Measurements from ENCODE around the gene CCDC60.

DNA sequence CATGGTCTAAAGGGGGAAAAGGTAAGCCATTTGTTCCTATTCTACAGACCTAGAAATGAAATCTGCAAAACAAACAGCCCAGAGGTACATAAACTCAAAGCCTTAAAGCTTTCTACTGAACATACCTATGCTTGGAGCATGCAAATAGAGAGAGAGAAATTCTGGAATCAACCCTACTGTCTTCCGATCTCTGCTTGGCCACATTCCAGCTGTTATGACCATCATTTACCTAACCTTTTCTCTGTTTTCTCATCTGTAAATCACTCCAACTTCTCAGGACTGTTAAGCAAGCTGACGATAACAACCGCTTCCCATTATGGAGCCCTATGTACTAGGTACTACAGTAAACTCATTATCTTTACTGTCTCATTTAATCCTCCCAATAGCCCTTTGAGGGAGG lies 126.3 kb downstream of the CCDC60 start:
- TF ChIP-seq, protein P1, sequence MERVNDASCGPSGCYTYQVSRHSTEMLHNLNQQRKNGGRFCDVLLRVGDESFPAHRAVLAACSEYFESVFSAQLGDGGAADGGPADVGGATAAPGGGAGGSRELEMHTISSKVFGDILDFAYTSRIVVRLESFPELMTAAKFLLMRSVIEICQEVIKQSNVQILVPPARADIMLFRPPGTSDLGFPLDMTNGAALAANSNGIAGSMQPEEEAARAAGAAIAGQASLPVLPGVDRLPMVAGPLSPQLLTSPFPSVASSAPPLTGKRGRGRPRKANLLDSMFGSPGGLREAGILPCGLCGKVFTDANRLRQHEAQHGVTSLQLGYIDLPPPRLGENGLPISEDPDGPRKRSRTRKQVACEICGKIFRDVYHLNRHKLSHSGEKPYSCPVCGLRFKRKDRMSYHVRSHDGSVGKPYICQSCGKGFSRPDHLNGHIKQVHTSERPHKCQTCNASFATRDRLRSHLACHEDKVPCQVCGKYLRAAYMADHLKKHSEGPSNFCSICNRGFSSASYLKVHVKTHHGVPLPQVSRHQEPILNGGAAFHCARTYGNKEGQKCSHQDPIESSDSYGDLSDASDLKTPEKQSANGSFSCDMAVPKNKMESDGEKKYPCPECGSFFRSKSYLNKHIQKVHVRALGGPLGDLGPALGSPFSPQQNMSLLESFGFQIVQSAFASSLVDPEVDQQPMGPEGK (CRISPR knock-in tag; IDR thresholded peaks at IDR 0.05; ENCODE audit: borderline replicate concordance): no peak
- TF ChIP-seq ZFP30 (CRISPR knock-in tag; IDR thresholded peaks at IDR 0.05): no peak

Measured in SK-N-SH treated with all-trans-retinoic acid at 6 μM for 48 hours (cell line).